Right lobe of liver (tissue), 6 donors: Measurements from ENCODE around the gene GNPNAT1. TPM values are rescaled to one million over a fixed set of nuclear protein-coding genes. Genes with fewer than 3 reads are reported as not detected.
A peak's percentile ranks its signal among the peaks of the same experiment; 100 is the strongest.
"Not testable (repeated sequence)": the region's sequence is repeated elsewhere in the genome, so short reads cannot be mapped to it uniquely, and the experiment has no call there.

Experiments
- ATAC-seq, 4 donors: fragments of 200-7000 bp; cut with Tn5 transposase; one replicate each; pipeline ENCODE4 v1.9.1; 2020; ENCODE audit warnings: mild to moderate bottlenecking in 4 of 4, moderate library complexity in 4 of 4
- DNase-seq, 3 donors: peaks; one replicate each; pipeline ENCODE4 v3.0.0-alpha.2; 2020
- H3K27ac ChIP-seq, 3 donors: fragments of 200-600 bp; one replicate each; pipeline ENCODE4 v1.8.0; 2022
- H3K27me3 ChIP-seq, 2 donors: fragments of 200-600 bp; one replicate each; pipeline ENCODE4 v1.8.0; 2022
- H3K36me3 ChIP-seq, 4 donors: fragments of 200-600 bp; sonication (generic) in 1 of 4; one replicate each; pipeline versions ENCODE4 v1.5.1 to v1.8.0; 2017 to 2022; ENCODE audit warnings: control low read depth in 1 of 4
- H3K4me1 ChIP-seq, 4 donors: fragments of 200-600 bp; sonication (generic) in 1 of 4; one replicate each; pipeline versions ENCODE4 v1.5.1 to v1.8.0; 2017 to 2022; ENCODE audit warnings: control low read depth in 1 of 4
- H3K4me3 ChIP-seq, 3 donors: fragments of 200-600 bp; one replicate each; pipeline ENCODE4 v1.8.0; 2022
- H3K9me3 ChIP-seq, 4 donors: fragments of 200-600 bp; sonication (generic) in 1 of 4; one replicate each; pipeline versions ENCODE4 v1.5.1 to v1.8.0; 2017 to 2022; ENCODE audit warnings: control low read depth in 1 of 4
- CTCF ChIP-seq, 4 donors: fragments of 200-600 bp in 3 of 4; fragments of 450-650 bp in 1 of 4; IDR thresholded peaks; one replicate each; pipeline versions ENCODE4 v1.5.1 to v1.8.0; 2016 to 2022; ENCODE audit warnings: antibody characterized with exemption in 4 of 4, mild to moderate bottlenecking in 2 of 4
- POLR2A ChIP-seq: fragments of 450-650 bp; IDR thresholded peaks from one replicate; pipeline ENCODE4 v1.6.1; 2017; ENCODE audit warnings: antibody characterized with exemption, mild to moderate bottlenecking
- WGBS: methylation state at CpG from one replicate; pipeline ENCODE4 v1.1.6; 2018; ENCODE audit warnings: low coverage, low lambda C conversion rate; ENCODE audit not compliant: insufficient coverage; ENCODE audit errors: missing lambda C conversion rate; 5-methylcytosine and 5-hydroxymethylcytosine counted together
- intact Hi-C, 2 donors: fragments of 100-400 bp; cut with DNase I; formaldehyde crosslinking; loops; one replicate each; pipeline versions ENCODE4 v1.11.2 to v1.14.1; 2022
- total RNA-seq, 6 experiments: library from RNA; depleted of rRNA in 2 of 6; stranded (reverse); fragments of >200 nt in 2 of 6; fragmentation: NEBNext Ultra II Directional in 3 of 6; extraction: Animal tissue kit (Norgen Biotek cat#: 25700) in 3 of 6; gene quantifications; one replicate each; pipeline versions ENCODE4 v1.1.0 to v1.2.4, GENCODE V29; 2016 to 2023
- donor health status: DM: no; HTN: yes; CAD: no.
- donor health status: DM: no; HTN: no; CAD: no.
- donor health status: DM: no; HTN: no; CAD: no.
- donor health status: DM: no; HTN: yes; CAD: no.
- donor health status: DM: no; HTN: yes; CAD: no.

The GNPNAT1 gene
- total RNA-seq, 6 experiments from 2014 or later: 31.4 to 47.6 (median 43.2) TPM

DNA sequence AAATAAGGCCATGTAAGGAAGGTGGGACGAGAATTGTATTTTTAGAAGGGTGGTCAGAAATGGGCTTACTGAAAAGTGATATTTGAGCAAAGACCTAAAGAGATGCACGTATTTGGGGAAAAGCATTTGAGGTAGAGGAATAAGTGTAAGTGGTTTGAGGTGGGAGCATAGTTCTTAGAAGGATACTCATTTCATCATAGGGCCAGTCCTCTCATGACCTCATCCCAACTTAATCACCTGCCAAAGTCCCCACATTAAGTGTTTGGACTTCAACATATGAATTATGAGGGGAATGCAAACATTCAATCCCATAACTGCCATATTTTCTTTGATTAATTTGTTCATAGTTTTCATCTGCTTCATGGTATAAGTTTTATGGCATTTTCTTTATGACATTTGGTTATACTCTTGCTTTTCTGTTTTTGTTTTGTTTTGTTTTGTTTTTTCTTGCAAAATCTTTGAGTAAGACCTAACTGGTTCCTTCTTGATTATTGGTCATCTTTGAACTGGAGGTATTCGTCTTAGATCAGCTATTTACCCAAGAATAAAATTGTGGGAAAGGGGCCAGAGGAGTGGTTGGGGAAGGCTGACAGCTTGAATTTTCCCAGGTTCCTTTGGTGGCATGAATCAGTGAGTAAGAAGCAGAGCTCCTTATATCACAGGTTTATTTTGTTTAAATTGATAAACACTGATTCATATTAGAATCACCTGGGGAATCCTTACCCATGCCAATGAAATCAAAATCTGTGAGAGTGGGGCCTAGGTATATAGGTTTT is 24.2 kb downstream of the GNPNAT1 start:
- Histone ChIP-seq H3K4me1 (no peaks in the 10 kb centered on the region), H3K27ac (no peak overlapping the region), H3K9me3 (no peaks in the 10 kb centered on the region), H3K4me3 (no peak overlapping the region), H3K27me3 (no peaks in the 10 kb centered on the region), H3K36me3 (peaks cover 0 to 41% (median 23%) of the 10 kb centered on the region in 4 donors)
- no peak for ATAC-seq
- WGBS: 90% methylated on average over 3 of the region's 3 CpGs
- no peak for TF ChIP-seq CTCF (IDR thresholded peaks at IDR 0.05)
- TF ChIP-seq POLR2A: no peak
- intact Hi-C loops: no loop called here
- no peak for DNase-seq

GRCh38 chr14:52762923-52763322 is 28.5 kb downstream of the GNPNAT1 start:
- H3K36me3 ChIP-seq: peaks cover 3 to 24% (median 9%) of the 10 kb centered on the region in 4 donors
- ATAC-seq, H3K27ac ChIP-seq, H3K9me3 ChIP-seq, DNase-seq, intact Hi-C loops, H3K4me1 ChIP-seq, H3K27me3 ChIP-seq, H3K4me3 ChIP-seq: not testable (repeated sequence)
- 100% methylated on average over 2 of the region's 4 CpGs for whole genome bisulfite sequencing

- intact Hi-C loops: no loop called here
- TF ChIP-seq POLR2A (no peak), CTCF (IDR thresholded peaks at IDR 0.05) (no peak)
- no peak for ATAC-seq
Measured at GRCh38 chr14:52759145-52759544, 32.3 kb downstream of the GNPNAT1 start.

GRCh38 chr14:52755607-52756316 is 35.6 kb downstream of the GNPNAT1 start:
- intact Hi-C loops: no loop called here
- Histone ChIP-seq H3K27me3 (no peaks in the 10 kb centered on the region), H3K36me3 (peaks cover 0 to 22% (median 2%) of the 10 kb centered on the region in 4 donors), H3K27ac (peak overlapping the region in 1 of 3 donors; percentile 24), H3K9me3 (no peaks in the 10 kb centered on the region), H3K4me3 (no peak overlapping the region), H3K4me1 (peaks cover 0 to 11% (median 3%) of the 10 kb centered on the region in 4 donors)
- WGBS: 60% methylated on average over 5 of the region's 5 CpGs
- DNase-seq (no peak), ATAC-seq (peak; percentile 61 to 95 (median 84))
- TF ChIP-seq POLR2A (no peak), CTCF (IDR thresholded peaks at IDR 0.05) (no peak)

More at GRCh38 chr14:52759145-52759544, 32.3 kb downstream of the GNPNAT1 start:
- 100% methylated on average over 1 of the region's 1 CpG for WGBS
- H3K4me1 ChIP-seq: peaks cover 0 to 11% (median 3%) of the 10 kb centered on the region in 4 donors
- no peak overlapping the region for H3K4me3 ChIP-seq
- H3K9me3 ChIP-seq: no peaks in the 10 kb centered on the region
- H3K27ac ChIP-seq: no peak overlapping the region
- DNase-seq: no peak
- H3K36me3 ChIP-seq: peaks cover 0 to 22% (median 4%) of the 10 kb centered on the region in 4 donors
- H3K27me3 ChIP-seq: no peaks in the 10 kb centered on the region
